NCI-H69 (cell line): Measurements from ENCODE around the gene NNT.
A peak's percentile ranks its signal among the peaks of the same experiment; 100 is the strongest.
"Not testable (repeated sequence)": the region's sequence is repeated elsewhere in the genome, so short reads cannot be mapped to it uniquely, and the experiment has no call there.

Experiments used
- DNase-seq: peaks from one replicate; lab custom pipeline; 2025; lab: John Stamatoyannopoulos, UW

The NNT gene

DNA sequence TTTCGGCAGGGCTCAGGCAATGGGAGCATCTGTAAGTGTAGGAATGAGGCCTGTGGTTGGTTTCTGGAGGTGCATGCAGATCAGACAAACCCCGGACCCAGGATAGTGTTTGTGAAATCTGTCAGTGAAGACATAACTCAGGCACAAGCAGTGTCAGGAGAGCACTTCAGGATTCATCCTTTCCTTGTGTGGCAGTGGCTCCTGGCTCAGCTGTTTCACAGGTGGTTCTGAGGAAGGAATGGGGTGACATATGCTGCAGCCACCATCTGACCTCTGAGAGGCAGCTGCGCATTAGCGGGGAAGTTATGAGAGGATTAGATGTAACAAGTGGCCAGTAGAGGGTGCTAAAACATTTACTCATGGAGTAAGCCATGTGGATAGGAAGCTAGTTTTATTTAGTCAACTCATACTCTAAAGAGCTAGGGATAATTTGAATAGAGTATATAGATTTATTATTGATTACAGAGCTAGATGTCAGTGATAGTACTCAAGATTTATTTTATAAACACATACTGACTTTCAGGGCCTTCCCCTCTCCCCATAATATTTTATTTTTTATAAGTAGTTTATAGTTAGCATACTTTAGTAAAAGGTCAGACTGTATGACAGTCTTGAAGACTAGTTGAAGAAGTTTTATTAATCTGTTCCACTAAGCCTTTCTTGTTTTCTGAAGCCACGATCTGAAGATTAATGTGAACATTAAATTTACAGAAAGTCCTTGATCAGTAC, 28.4 kb downstream of the NNT start:
- DNase-seq = peak; percentile 92

DNA sequence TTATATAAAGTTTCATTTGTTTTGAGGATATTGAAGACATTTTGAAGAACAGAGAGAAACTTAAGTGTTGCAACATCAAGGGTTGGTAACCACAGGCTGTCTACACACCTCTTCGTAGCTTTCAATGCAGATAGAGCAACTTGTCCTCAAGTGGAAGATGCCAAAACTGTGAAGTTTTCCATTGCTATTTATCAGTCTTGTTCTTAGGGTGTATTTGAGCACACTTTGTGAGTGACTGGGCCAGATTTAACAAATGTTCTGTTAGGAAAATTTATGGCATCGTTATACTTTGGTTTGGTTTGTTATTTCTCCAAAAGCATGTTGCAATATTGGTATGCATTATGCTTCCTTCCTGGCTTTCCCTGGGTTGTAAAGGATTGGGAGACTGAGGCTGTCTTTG, 31.6 kb downstream of the NNT start:
- DNase-seq = no peak

DNA sequence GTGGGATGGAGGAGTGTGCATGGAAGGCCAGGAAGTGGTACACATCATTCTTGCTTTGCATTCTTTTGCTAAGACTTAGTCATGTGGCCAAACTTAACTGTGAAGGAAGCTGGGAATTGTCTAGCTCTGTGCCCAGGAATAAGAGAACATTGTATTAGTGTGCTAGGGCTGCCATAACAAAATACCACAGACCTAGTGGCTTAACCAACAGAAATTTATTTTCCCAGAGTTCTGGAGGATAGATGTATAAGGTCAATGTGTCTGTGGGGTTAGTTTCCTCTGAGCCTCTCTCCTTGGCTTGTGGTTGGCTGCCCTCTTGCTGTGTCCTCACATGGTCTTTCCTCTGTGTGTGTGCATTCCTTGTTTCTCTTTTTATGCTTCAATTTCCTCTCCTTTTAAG, 32.4 kb downstream of the NNT start:
- DNase-seq = no peak

DNA sequence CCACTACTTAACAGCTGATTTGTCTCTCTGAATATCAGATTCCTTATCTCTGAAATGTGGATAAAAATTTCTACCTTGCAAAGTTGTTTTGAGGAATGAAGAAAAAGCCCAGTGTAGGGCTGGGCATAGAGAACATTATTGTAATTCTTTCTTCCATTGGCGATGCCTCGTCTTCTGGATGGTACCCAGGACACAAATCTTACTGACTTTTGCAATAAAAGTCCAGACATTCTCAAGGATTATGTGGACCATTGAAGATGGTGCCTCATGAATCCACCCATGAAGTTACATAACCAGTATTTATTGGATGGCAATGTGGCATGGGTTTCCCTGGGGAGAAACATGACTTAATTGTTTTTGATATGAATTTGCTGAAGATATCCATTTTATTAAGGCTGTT, 33.1 kb downstream of the NNT start:
- DNase-seq = no peak

DNA sequence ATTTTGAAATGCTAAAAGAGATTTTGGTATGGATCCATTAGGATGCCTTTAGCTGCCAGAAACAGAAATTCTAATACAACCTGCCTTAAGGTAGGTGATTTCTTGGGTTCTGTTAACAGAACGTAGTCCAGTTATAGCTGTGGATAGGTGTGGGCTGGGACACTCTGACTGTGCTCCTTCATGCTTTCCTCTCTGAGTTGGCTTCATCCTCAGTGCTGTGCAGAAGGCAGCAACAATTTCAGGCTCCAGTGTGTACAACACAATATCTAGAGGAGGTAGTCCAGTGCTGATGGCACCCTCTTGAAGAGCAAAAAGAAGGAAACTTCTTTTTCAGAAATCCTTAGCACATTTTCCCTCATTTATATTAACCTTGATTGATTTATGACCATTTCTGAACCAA, 34.4 kb downstream of the NNT start:
- no peak for DNase-seq

DNA sequence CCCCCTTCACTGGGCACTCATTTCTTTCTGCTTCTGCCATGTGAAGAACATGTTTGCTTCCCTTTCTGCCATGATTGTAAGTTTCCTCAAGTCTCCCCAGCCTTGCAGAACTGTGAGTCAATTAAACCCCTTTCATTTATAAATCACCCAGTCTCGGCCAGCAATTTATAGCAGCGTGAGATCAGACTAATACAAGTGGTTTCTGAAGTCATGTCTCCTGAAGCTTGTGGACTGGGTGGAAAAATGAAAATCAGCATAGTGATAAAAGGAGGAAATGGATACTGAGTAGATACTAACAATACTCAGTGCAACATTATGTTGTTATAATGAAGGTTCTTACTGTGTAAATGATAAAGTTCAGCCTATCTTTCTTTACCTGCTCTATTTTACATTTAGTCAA, 35.1 kb downstream of the NNT start:
- DNase-seq = no peak

DNA sequence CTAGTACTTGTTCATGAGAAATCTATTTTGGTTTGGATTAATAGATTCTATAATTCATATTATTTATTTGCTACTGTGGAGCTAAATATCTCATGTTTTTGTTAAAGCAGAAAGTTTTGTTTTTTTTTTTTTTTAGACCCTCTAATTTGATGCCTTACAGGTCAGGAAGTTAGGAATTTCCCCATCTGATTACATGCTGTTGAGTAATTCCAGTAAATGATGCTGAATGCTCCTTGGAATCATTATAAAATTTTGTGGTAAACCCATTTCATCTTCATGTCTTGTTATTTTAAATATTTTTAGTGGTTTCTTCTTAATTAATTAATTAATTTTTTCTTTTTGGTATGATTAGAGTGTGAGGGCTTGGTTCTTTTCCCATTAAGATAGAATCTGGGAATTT, 35.6 kb downstream of the NNT start:
- no peak for DNase-seq

DNA sequence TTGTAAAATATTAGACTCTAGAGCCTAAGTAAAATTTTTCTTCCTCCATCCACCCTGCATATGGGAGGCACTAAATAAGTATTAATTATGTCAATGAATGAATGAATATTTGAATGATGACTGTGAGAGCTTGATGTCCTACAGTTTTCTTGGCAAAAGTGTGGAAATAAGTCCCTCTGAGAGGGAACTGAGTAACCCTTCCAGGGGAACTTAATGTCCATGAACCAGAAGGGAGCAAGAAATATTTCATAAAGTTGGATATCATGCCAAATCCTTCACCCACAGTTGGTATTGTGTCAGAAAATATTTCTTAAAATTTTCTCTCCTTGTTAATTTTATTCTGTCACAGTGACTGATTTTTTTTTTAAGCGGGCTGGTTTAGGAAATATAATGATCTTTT, 36.6 kb downstream of the NNT start:
- no peak for DNase-seq

DNA sequence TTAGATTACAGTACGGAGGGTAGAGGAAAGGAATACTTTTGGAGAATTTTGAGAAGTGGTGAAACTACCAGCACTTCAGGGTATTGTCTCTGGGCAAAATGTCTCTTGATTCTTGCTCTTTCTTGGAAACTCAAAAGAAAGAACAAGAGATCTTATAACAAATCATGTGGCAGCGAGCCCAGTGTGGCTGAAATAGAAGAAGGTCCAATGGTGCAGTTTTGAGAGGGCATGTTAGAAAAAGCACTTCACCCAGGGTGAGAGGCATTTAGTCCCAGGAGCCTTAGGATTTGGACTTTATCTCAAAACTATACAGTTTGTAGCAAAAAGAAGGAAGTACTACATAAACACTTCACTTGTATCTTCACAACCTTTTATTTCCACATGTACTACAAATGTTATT, 39.4 kb downstream of the NNT start:
- no peak for DNase-seq

DNA sequence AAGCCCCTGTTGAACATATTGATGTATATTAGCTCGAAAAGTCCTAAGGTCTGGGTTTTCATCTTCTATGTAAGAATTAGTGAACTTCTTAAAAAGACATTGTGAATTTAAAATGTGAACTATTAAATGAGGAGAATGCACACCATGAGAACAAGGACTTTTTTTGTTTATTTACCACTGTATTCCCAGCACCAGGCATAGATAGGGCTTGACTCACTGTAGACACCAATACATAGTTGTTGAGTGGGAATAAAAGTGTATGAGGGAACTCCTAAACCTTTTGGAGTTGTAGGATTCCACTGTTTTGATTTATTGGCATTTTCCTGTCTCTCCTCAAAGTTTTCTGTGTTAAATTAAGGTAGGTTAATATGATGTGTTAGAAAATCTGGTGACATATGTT, 40.3 kb downstream of the NNT start:
- DNase-seq = no peak

DNA sequence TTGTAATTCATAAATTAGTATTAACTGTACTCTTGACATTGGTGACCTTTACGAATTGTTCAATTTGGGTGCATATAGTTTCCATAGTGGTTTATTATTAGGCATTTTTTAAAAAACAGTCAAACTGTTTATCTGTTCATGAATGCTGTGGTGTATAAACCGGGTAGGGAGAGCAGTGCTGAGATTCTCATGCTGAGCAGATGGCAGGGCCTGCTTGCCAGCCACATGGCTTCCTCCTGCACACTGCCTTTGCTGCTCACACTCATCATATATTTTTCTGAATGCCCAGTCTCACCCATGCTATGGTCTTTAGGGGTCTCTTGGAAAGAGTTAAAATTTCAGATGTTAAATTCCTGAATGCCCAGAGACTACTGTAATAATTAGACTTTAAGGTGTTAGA, 40.8 kb downstream of the NNT start:
- no peak for DNase-seq

DNA sequence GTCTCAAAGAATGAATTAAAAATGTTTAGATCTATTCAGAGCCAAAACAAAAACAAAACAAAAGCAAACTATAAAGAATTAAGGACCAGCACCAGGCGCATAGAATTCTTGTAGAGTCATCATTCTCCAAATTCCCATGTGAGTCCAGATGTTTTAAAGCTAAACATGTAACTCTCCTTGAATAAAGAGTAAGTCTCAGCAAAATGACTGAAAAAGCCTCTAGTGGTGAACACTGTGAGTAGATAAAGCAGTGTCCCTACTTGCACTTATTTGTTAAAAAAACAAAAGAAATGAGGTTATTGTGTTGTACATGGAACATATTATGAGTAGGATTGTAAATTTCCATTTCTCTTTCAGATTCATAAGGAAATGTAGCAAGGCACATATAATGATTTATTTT, 44.0 kb downstream of the NNT start:
- DNase-seq = no peak

DNA sequence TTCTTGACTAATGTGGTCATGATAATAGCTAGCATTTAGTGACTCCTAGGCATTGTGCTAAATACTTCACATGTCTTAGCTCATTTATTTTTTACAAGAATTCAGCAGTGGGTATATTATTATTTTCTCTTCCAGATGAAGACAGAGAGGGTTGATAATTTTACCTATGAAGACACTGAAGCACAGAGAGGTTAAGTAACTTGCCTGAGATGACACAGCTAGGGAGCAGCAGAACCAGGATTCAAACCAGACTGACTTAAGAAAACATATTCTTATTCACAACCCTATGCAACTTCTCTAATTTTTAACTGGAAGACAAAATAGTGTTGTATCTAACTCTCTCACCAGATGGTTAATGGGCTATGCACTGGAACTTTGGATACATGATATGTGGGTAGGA, 44.8 kb downstream of the NNT start:
- no peak for DNase-seq

DNA sequence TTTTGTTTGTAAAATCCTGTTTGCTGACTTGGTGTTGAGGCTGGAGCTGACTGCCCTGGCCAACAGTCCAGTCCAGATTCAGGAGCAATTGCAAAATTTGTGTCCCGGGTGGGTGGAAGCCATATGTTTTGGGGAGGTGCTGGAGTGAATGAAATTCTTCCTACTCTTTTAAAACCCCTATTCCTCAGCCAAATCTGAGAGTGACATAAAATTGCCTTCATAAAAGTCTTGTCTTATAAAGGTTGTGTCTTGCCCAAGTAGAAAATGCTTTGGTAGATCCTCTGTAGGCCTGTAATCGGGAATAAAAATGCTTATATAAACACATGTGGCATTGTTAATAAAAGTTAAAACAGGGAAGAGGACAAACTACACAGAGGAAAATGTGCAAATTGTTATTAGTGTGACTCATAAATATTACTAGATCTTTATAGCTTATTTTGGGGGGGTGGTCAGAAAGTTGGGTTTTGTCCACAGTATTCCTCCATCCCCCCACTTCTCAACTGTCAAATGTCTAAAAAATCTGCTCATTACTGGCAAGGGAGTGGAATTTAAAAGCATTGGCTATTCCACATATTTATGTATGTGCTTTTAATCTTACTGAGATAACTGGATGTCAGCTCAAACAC, 45.6 kb downstream of the NNT start:
- DNase-seq = no peak

DNA sequence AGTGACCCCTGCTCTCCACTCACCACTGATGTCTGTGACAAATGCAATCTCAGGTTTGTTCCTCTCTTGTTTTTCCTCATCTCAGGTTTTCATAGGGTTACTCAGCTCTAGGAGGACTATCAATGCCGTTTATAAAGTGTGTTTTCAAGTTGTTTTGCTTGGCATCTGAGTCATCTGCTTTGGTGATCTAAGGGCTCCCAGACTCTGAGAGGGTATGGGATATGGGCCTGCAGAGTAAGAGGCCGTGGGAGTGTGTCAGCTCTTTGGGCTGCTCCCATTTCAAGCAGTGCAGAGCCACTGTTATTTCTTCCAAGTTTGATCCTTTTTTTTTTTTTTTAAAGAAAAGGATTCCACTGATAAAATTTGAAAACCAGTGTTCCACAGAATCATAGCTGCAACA, 46.3 kb downstream of the NNT start:
- DNase-seq = no peak

DNA sequence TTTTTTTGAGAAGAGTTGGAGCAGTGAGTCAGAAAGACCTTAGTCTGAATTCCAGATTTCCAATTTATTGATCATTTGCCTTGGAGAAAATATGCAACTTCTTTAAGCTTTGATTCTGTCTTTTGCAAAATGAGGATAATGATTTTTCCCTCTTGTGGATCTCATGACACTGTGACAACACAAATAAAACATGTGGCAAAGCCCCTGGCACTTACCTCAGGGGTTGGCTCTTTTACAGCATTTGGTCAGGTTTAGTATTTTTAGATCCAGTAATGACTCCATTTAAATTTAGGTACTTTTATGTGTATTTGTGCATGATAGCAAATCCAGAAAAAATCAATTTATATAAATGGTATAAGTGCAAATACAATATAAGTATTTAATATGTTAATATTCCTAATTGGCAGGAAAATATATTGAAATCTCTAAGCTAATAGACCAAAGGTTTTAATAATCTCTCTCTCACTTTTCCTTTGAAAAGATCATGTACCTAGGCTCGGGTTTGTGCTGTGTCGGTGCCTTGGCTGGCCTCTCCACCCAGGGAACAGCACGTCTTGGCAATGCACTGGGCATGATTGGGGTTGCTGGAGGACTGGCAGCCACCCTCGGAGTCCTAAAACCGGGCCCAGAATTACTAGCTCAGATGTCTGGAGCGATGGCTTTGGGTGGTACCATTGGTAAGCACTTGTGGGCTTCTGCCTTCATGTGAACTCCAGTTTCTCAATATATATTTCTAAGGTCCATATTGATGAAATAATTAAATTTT, 49.7 kb downstream of the NNT start:
- DNase-seq = no peak

DNA sequence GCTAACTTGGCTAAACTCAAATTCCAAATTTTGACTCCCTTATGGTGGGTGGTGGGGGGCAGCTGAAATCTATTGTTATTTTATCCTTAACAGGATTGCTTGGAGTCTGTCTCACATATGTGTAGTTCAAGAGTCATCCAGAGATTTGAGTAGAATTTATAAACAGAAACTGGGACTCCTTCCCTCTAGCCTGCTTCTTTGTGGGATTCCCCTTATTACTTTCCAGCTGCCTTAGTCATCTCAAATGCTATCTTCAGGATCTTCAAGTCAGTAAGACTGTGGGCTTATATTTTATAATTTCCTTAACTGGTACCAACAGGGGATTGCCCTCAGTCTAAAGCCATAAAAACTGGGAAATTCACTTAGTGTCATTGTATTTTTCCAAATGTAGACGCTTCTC, 55.5 kb downstream of the NNT start:
- no peak for DNase-seq

DNA sequence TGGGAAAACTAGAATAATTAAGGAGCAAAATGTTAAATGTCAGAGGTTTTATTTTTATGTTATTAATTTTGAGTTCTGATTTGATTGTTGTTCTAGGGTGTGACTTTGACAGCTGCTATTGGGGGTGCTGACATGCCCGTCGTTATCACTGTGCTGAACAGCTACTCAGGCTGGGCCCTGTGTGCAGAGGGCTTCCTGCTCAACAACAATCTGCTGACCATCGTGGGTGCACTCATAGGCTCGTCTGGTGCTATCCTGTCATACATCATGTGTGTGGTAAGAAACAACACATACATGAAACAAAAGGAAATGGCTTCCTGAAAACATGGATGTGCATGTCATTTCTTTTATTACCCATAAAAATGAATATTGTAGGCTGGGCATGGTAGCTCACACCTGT, 56.1 kb downstream of the NNT start:
- no peak for DNase-seq

DNA sequence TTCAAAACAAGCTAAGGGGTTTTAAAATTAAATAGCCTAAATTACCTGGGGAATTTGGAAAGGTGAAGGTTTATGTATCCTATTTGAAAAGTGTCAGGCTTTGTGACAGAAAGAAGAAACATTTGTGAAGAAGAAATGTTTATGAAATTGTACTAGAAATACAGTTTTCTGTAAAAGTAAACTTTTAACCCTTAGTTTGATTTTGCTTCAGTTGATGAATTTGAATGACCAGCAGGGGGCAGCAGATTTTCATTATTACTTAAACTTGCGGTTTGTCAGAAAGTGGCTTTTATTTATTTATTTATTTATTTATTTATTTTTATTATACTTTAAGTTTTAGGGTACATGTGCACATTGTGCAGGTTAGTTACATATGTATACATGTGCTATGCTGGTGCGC, 58.1 kb downstream of the NNT start:
- DNase-seq = peak; percentile 52

DNA sequence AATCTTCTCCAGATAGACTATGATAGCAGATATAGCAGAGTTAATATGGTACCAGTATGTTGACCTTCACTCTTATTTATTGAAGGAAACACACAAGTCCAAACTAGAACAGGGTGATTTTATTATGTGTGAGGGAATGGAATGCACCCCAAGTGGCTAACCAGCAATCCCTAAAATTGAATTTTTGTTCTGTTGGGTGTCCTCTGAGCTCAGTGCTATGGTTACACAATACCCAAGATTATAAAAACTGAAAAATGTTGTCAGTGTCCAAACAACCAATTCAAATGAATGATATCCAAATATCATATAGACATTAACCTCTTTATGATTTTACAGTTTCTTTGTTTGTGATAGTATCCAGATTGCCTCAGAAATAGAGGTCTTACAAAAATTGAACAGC, 60.9 kb downstream of the NNT start:
- DNase-seq = no peak

DNA sequence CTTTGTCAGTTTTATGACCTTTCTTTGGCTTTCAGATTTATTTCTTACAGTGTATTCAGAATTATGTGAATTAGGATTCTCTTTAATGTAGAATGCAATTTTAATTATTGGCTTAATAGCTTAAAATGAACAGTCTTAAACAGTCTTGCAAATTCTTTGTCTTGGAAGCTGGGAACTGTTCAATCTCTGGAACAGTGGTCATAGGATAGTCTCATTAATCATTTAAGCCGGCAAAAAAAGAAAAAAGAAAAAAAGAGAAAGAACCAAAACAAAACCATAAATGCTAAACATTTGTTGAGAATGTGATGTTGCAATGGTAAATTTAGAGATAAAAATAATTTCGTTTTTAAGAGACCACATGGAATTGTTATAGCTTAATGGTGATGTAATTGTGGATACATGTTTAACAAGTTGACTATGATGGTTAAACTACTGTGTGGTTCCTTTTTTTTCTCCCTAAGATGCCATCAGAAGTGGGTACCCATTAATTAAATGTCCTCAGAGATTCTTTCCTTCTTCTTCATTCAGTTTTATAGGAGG, 61.6 kb downstream of the NNT start:
- DNase-seq = no peak

DNA sequence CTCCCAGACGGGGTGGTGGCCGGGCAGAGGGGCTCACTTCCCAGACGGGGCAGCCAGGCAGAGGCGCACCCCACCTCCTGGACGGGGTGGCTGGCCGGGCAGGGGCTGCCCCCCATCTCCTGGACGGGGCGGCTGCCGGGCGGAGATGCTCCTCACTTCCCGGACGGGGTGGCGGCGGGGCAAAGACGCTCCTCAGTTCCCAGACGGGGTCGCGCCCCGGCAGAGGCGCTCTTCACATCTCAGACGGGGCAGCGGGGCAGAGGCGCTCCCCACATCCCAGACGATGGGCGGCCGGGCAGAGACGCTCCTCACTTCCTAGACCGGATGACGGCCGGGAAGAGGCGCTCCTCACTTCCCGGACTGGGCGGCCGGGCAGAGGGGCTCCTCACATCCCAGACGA, 62.8 kb downstream of the NNT start:
- DNase-seq = not testable (repeated sequence)

DNA sequence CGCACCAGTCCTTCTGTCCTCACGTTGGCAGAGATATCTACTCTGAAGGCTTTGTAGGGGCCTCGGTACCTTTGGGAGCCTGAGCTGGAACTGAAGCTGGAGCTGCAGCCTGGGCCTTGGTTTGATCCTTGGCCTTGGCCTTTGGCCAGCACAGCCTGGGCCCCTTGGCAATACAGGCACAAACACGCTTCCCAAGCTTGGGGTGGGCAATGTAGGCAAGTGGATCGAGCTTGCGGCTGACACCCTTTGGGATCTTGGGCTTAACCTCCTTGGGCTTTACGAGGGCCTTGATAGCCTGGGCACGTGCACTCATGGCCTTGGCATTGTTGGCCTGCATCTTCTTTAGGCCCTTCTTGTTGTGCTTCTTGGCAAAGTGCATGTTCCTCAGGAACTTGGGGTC, 63.7 kb downstream of the NNT start:
- not testable (repeated sequence) for DNase-seq
